Spleen (tissue), 11 donors: Measurements from ENCODE around the gene LINC01488. TPM values are rescaled to one million over a fixed set of nuclear protein-coding genes. Genes with fewer than 3 reads are reported as not detected.

ENCODE experiments used
- DNase-seq: peaks from one replicate; pipeline ENCODE4 v3.0.0-alpha.2; 2020
- H3K27ac ChIP-seq, 8 donors: fragments of 200-600 bp; sonication (generic) in 7 of 8; 1 replicate in 4 of 8; 2 replicates in 4 of 8; pipeline versions ENCODE4 v1.5.0 to v1.8.0; 2016 to 2021; ENCODE audit warnings: inconsistent platforms in 4 of 8, mild to moderate bottlenecking in 4 of 8, moderate library complexity in 1 of 8
- H3K27me3 ChIP-seq, 7 donors: fragments of 200-600 bp; sonication (generic) in 6 of 7; replicated peaks in 1 of 7; 1 replicate in 4 of 7; 2 replicates in 3 of 7; pipeline versions ENCODE4 v1.5.0 to v1.8.0; 2016 to 2021; ENCODE audit warnings: inconsistent platforms in 3 of 7, mild to moderate bottlenecking in 1 of 7
- H3K36me3 ChIP-seq, 6 donors: fragments of 200-600 bp; sonication (generic) in 5 of 6; 1 replicate in 4 of 6; 2 replicates in 2 of 6; pipeline versions ENCODE4 v1.5.0 to v1.8.0; 2016 to 2021; ENCODE audit warnings: inconsistent platforms in 2 of 6
- H3K4me1 ChIP-seq, 6 donors: fragments of 200-600 bp; sonication (generic) in 5 of 6; 1 replicate in 3 of 6; 2 replicates in 3 of 6; pipeline versions ENCODE4 v1.5.0 to v1.8.0; 2016 to 2021; ENCODE audit warnings: inconsistent platforms in 3 of 6
- H3K4me3 ChIP-seq, 8 donors: fragments of 200-600 bp; sonication (generic) in 7 of 8; 1 replicate in 4 of 8; 2 replicates in 4 of 8; pipeline versions ENCODE4 v1.5.0 to v1.8.0; 2016 to 2021; ENCODE audit warnings: inconsistent platforms in 4 of 8, mild to moderate bottlenecking in 4 of 8, moderate library complexity in 2 of 8
- H3K9me3 ChIP-seq, 8 donors: fragments of 200-600 bp; sonication (generic) in 7 of 8; 1 replicate in 4 of 8; 2 replicates in 4 of 8; pipeline versions ENCODE4 v1.5.0 to v1.8.0; 2016 to 2021; ENCODE audit warnings: inconsistent platforms in 4 of 8
- CTCF ChIP-seq, 11 experiments: fragments of 200-600 bp in 7 of 11; fragments of 450-650 bp in 4 of 11; sonication (generic) in 4 of 11; IDR thresholded peaks in 8 of 11; conservative IDR thresholded peaks in 3 of 11; 1 replicate in 7 of 11; 2 replicates in 4 of 11; pipeline versions ENCODE4 v1.4.0 to v1.8.0; 2016 to 2021; ENCODE audit warnings: antibody characterized with exemption in 11 of 11, inconsistent platforms in 4 of 11, mild to moderate bottlenecking in 1 of 11
- POLR2A ChIP-seq, 3 donors: fragments of 450-650 bp; IDR thresholded peaks; one replicate each; pipeline ENCODE4 v1.5.1; 2017; ENCODE audit warnings: antibody characterized with exemption in 3 of 3, mild to moderate bottlenecking in 1 of 3
- POLR2AphosphoS5 ChIP-seq, 3 donors: sonication (generic); formaldehyde crosslinking; IDR thresholded peaks; one replicate each; pipeline ENCODE4 v1.5.1; 2017; ENCODE audit warnings: antibody characterized with exemption in 3 of 3
- WGBS, 5 donors: extraction: QIAGEN DNeasy Blood & Tissue Kit in 3 of 5; methylation state at CpG; one replicate each; pipeline versions ENCODE4 v1.1.5 to v1.1.7; 2013 to 2018; 5-methylcytosine and 5-hydroxymethylcytosine counted together
- intact Hi-C: fragments of 100-400 bp; cut with DNase I; formaldehyde crosslinking; loops from one replicate; pipeline ENCODE4 v1.15.0; 2023; ENCODE audit warnings: low total_unique reads
- polyA plus RNA-seq, 3 donors: library from polyadenylated mRNA; stranded (reverse); fragments of 200-250 nt; gene quantifications; one replicate each; pipeline ENCODE4 v1.2.1, GENCODE V29; 2013
- total RNA-seq, 7 donors: library from RNA; depleted of rRNA in 3 of 7; stranded (reverse); fragments of >200 nt in 3 of 7; fragmentation: NEBNext Ultra II Directional in 4 of 7; extraction: Animal tissue kit (Norgen Biotek cat#: 25700) in 4 of 7; gene quantifications; one replicate each; pipeline versions ENCODE4 v1.1.0 to v1.2.1, GENCODE V29; 2016 to 2021
- donor health status: healthy with polysubstance abuse.
- donor health status: DM: no; HTN: no; CAD: no; lungs with moderate emphysema.
- donor health status: DM: no; HTN: no; CAD: no.
- donor health status: Bipolar disorder and iron deficiency.
- donor health status: healthy.
- donor health status: DM: no; HTN: no; CAD: no.
- donor health status: DM: yes; HTN: yes; CAD: no.

The LINC01488 gene
- total and polyA plus RNA-seq, 10 donors = not detected

GRCh38 chr11:69454018-69454417, 27.4 kb upstream of the LINC01488 start:
- Histone ChIP-seq H3K36me3 (no peaks in the 10 kb centered on the region), H3K4me3 (no peak overlapping the region), H3K4me1 (peaks cover 10 to 21% (median 15%) of the 10 kb centered on the region in 6 donors), H3K27me3 (peaks cover 0 to 19% (median 3%) of the 10 kb centered on the region in 7 donors), H3K9me3 (peaks cover 0 to 25% (median 17%) of the 10 kb centered on the region in 8 donors), H3K27ac (no peak overlapping the region)
- intact Hi-C loops = no loop called here
- no peak for DNase-seq
- 84 to 96% (median 92%) methylated on average over 7 of the region's 7 CpGs for WGBS, 5 donors
- TF ChIP-seq POLR2AphosphoS5 (IDR thresholded peaks at IDR 0.05) = no peak
- no peak for TF ChIP-seq POLR2A (IDR thresholded peaks at IDR 0.05)
- TF ChIP-seq CTCF (IDR thresholded peaks at IDR 0.05 in 8 of 11, conservative IDR thresholded peaks at IDR 0.05 in 3 of 11) = no peak

GRCh38 chr11:69455969-69456368, 25.5 kb upstream of the LINC01488 start:
- 63 to 80% (median 72%) methylated on average over 4 of the region's 4 CpGs for WGBS, 5 donors
- Histone ChIP-seq H3K36me3 (no peaks in the 10 kb centered on the region), H3K4me1 (peaks cover 0 to 1% (median 0%) of the 10 kb centered on the region in 6 donors), H3K27me3 (no peaks in the 10 kb centered on the region), H3K27ac (no peak overlapping the region), H3K4me3 (no peak overlapping the region), H3K9me3 (peaks cover 0 to 35% (median 26%) of the 10 kb centered on the region in 8 donors)
- no peak for DNase-seq
- intact Hi-C loops = no loop called here
- TF ChIP-seq POLR2AphosphoS5 (IDR thresholded peaks at IDR 0.05) = no peak
- TF ChIP-seq CTCF (IDR thresholded peaks at IDR 0.05 in 8 of 11, conservative IDR thresholded peaks at IDR 0.05 in 3 of 11) = no peak
- no peak for TF ChIP-seq POLR2A (IDR thresholded peaks at IDR 0.05)

- H3K9me3 ChIP-seq = peaks cover 0 to 43% (median 32%) of the 10 kb centered on the region in 8 donors
- H3K27me3 ChIP-seq = no peaks in the 10 kb centered on the region
- DNase-seq = no peak
- no peak overlapping the region for H3K4me3 ChIP-seq
- TF ChIP-seq POLR2AphosphoS5 (IDR thresholded peaks at IDR 0.05) (no peak), POLR2A (IDR thresholded peaks at IDR 0.05) (no peak), CTCF (IDR thresholded peaks at IDR 0.05 in 8 of 11, conservative IDR thresholded peaks at IDR 0.05 in 3 of 11) (no peak)
- H3K36me3 ChIP-seq = no peaks in the 10 kb centered on the region
- WGBS, 5 donors = 80 to 93% (median 89%) methylated on average over 4 of the region's 4 CpGs
- H3K27ac ChIP-seq = no peak overlapping the region
- no peaks in the 10 kb centered on the region for H3K4me1 ChIP-seq
- intact Hi-C loops = no loop called here
These were observed 24.8 kb upstream of the LINC01488 start for GRCh38 chr11:69456712-69457111.

GRCh38 chr11:69459848-69460539, 21.5 kb upstream of the LINC01488 start:
- intact Hi-C loops = no loop called here
- 81 to 96% (median 82%) methylated on average over 1 of the region's 1 CpG for whole genome bisulfite sequencing, 5 donors
- no peak for DNase-seq
- no peaks in the 10 kb centered on the region for H3K36me3 ChIP-seq
- TF ChIP-seq POLR2A (IDR thresholded peaks at IDR 0.05) (no peak), POLR2AphosphoS5 (IDR thresholded peaks at IDR 0.05) (no peak), CTCF (IDR thresholded peaks at IDR 0.05 in 8 of 11, conservative IDR thresholded peaks at IDR 0.05 in 3 of 11) (no peak)
- peaks cover 0 to 19% (median 0%) of the 10 kb centered on the region in 7 donors for H3K27me3 ChIP-seq
- peaks cover 0 to 14% (median 5%) of the 10 kb centered on the region in 6 donors for H3K4me1 ChIP-seq
- no peak overlapping the region for H3K27ac ChIP-seq
- peaks cover 0 to 39% (median 32%) of the 10 kb centered on the region in 8 donors for H3K9me3 ChIP-seq
- H3K4me3 ChIP-seq = no peak overlapping the region
